IMR-90 (cell line): Measurements from ENCODE around the gene CA9. TPM values are rescaled to one million over a fixed set of nuclear protein-coding genes. Genes with fewer than 3 reads are reported as not detected.

ENCODE experiments used
- ATAC-seq: fragments of 200-7000 bp; cut with Tn5 transposase; 2 replicates; pipeline ENCODE4 v1.9.1; 2020; ENCODE audit warnings: low read depth, mild to moderate bottlenecking, moderate library complexity
- BruUV-seq: library from RNA; stranded (reverse); fragments of 400-500 nt; replicated peaks from 2 replicates; lab custom pipeline; 2021; lab: Mats Ljungman, UMichigan
- CTCF ChIA-PET: fragments of 300-600 bp; formaldehyde crosslinking; extraction: SDS; loops from one replicate; lab custom pipeline; 2021; ENCODE audit warnings: antibody characterized with exemption; lab: Yijun Ruan, JAX
- POLR2A ChIA-PET: fragments of 300-600 bp; sonication (Branson Sonifier 250); formaldehyde crosslinking; loops from one replicate; lab custom pipeline; 2022; ENCODE audit warnings: antibody characterized with exemption; ENCODE audit not compliant: unreplicated experiment; lab: Charles Lee
- DNase-seq: peaks from one replicate; pipeline ENCODE4 v3.0.0; 2013
- H2AFZ ChIP-seq: replicated peaks from 2 replicates; pipeline ENCODE3; 2013; ENCODE audit warnings: low read length, mild to moderate bottlenecking; ENCODE audit not compliant: poor library complexity
- H2AK5ac ChIP-seq: 2 replicates; pipeline ENCODE4 v1.6.1; 2013; ENCODE audit warnings: low read depth, low read length, inconsistent platforms
- H2AK9ac ChIP-seq: replicated peaks from 2 replicates; pipeline ENCODE3; 2013; ENCODE audit warnings: mild to moderate bottlenecking, low read depth, low read length, moderate library complexity; ENCODE audit not compliant: poor library complexity
- H2BK120ac ChIP-seq: 2 replicates; pipeline ENCODE4 v1.6.1; 2013; ENCODE audit warnings: low read depth, low read length, inconsistent platforms
- H2BK15ac ChIP-seq: 3 replicates; pipeline ENCODE4 v1.6.1; 2013; ENCODE audit warnings: low read depth, low read length, inconsistent platforms
- H2BK20ac ChIP-seq: 2 replicates; pipeline ENCODE4 v1.6.1; 2013; ENCODE audit warnings: low read depth, mild to moderate bottlenecking, inconsistent platforms, low read length, moderate library complexity
- H2BK5ac ChIP-seq: 2 replicates; pipeline ENCODE4 v1.6.1; 2013; ENCODE audit warnings: mild to moderate bottlenecking, low read depth, low read length, inconsistent platforms; ENCODE audit not compliant: poor library complexity, severe bottlenecking
- H3K14ac ChIP-seq: replicated peaks from 2 replicates; pipeline ENCODE4 v1.6.1; 2013; ENCODE audit warnings: low read depth, low read length, inconsistent platforms
- H3K18ac ChIP-seq: 2 replicates; pipeline ENCODE4 v1.6.1; 2013; ENCODE audit warnings: low read depth, low read length, control low read depth
- H3K23ac ChIP-seq: 2 replicates; pipeline ENCODE4 v1.6.1; 2013; ENCODE audit warnings: low read depth, low read length, inconsistent platforms
- H3K27ac ChIP-seq: 2 replicates; pipeline ENCODE4 v1.5.1; 2013; ENCODE audit warnings: mild to moderate bottlenecking, control low read depth, low read length; ENCODE audit not compliant: insufficient read depth
- H3K27me3 ChIP-seq: 2 replicates; pipeline ENCODE4 v1.6.1; 2013; ENCODE audit warnings: low read length; ENCODE audit not compliant: control insufficient read depth, insufficient read depth
- H3K36me3 ChIP-seq: 2 replicates; pipeline ENCODE4 v1.6.1; 2013; ENCODE audit warnings: low read length, mixed read lengths; ENCODE audit not compliant: control insufficient read depth, insufficient read depth
- H3K4ac ChIP-seq: 2 replicates; pipeline ENCODE4 v1.6.1; 2013; ENCODE audit warnings: low read depth, low read length, inconsistent platforms
- H3K4me1 ChIP-seq: 2 replicates; pipeline ENCODE4 v1.6.1; 2013; ENCODE audit warnings: low read length, mixed read lengths; ENCODE audit not compliant: control insufficient read depth, insufficient read depth
- H3K4me2 ChIP-seq: 2 replicates; pipeline ENCODE4 v1.6.1; 2013; ENCODE audit warnings: low read depth, mild to moderate bottlenecking, control low read depth, low read length, moderate library complexity
- H3K4me3 ChIP-seq: 2 replicates; pipeline ENCODE4 v1.5.1; 2013; ENCODE audit warnings: low read depth, mild to moderate bottlenecking, control low read depth, low read length, moderate library complexity; ENCODE audit not compliant: insufficient read depth
- H3K56ac ChIP-seq: 2 replicates; pipeline ENCODE4 v1.6.1; 2013; ENCODE audit warnings: low read length, inconsistent platforms; ENCODE audit not compliant: insufficient read depth; ENCODE audit errors: extremely low read depth
- H3K79me1 ChIP-seq, 2 experiments: 2 replicates each; pipeline ENCODE4 v1.6.1; 2013; ENCODE audit warnings: low read length in 2 of 2, inconsistent platforms in 1 of 2, low read depth in 1 of 2
- H3K9ac ChIP-seq: 2 replicates; pipeline ENCODE4 v1.6.1; 2013; ENCODE audit warnings: low read depth, low read length, control low read depth
- H3K9me1 ChIP-seq: 2 replicates; pipeline ENCODE4 v1.6.1; 2013; ENCODE audit warnings: low read length, inconsistent platforms; ENCODE audit not compliant: insufficient read depth
- H3K9me3 ChIP-seq: 2 replicates; pipeline ENCODE4 v1.6.1; 2013; ENCODE audit warnings: low read length; ENCODE audit not compliant: control insufficient read depth, insufficient read depth
- H4K20me1 ChIP-seq: 2 replicates; pipeline ENCODE4 v1.6.1; 2013; ENCODE audit warnings: low read length, inconsistent platforms; ENCODE audit not compliant: insufficient read depth
- H4K5ac ChIP-seq: 2 replicates; pipeline ENCODE4 v1.6.1; 2013; ENCODE audit warnings: mild to moderate bottlenecking, low read depth, low read length, control low read depth
- H4K8ac ChIP-seq, 2 experiments: 2 replicates each; pipeline ENCODE4 v1.6.1; 2013; ENCODE audit warnings: low read depth in 2 of 2, low read length in 2 of 2, control low read depth in 1 of 2, inconsistent platforms in 1 of 2
- H4K91ac ChIP-seq: 2 replicates; pipeline ENCODE4 v1.6.1; 2013; ENCODE audit warnings: low read depth, low read length, inconsistent platforms; ENCODE audit not compliant: insufficient read depth
- CEBPB ChIP-seq: IDR thresholded peaks from 2 replicates; pipeline ENCODE4 v1.6.1; 2012; ENCODE audit warnings: low read depth, low read length, improper control_type of control experiment
- CHD1 ChIP-seq: IDR thresholded peaks from 2 replicates; pipeline ENCODE4 v1.6.1; 2012; ENCODE audit warnings: low read depth, low read length, improper control_type of control experiment
- CTCF ChIP-seq: conservative IDR thresholded peaks from 2 replicates; pipeline ENCODE4 v1.5.1; 2012; ENCODE audit warnings: mild to moderate bottlenecking, low read depth, low read length, improper control_type of control experiment
- MAZ ChIP-seq: IDR thresholded peaks from 2 replicates; pipeline ENCODE4 v1.6.1; 2012; ENCODE audit warnings: low read depth, mild to moderate bottlenecking, low read length, improper control_type of control experiment, moderate library complexity, borderline replicate concordance
- RAD21 ChIP-seq: IDR thresholded peaks from 2 replicates; pipeline ENCODE4 v1.6.1; 2012; ENCODE audit warnings: low read length, improper control_type of control experiment
- RFX5 ChIP-seq: IDR thresholded peaks from 2 replicates; pipeline ENCODE4 v1.8.0; 2012; ENCODE audit warnings: low read depth, mild to moderate bottlenecking, low read length, moderate library complexity
- WGBS, 2 experiments: methylation state at CpG; one replicate each; pipeline versions ENCODE4 v1.1.5 to v1.1.7; 2013; ENCODE audit warnings: missing lambda C conversion rate in 2 of 2; ENCODE audit not compliant: insufficient read length in 1 of 2; ENCODE audit errors: extremely low coverage in 2 of 2; 5-methylcytosine and 5-hydroxymethylcytosine counted together
- dilution Hi-C: fragments of 300-500 bp; cut with HindIII; formaldehyde crosslinking; loops from one replicate; pipeline ENCODE4 v1.14.3; 2018; ENCODE audit warnings: low sequenced_read_pairs; ENCODE audit not compliant: unreplicated experiment
- in situ Hi-C: fragments of 300-500 bp; cut with MboI; formaldehyde crosslinking; loops from 3 replicates; pipeline ENCODE4 v1.14.3; 2019; ENCODE audit warnings: low sequenced_read_pairs, inconsistent platforms, mixed read lengths
- intact Hi-C: fragments of 100-400 bp; cut with micrococcal nuclease; formaldehyde crosslinking; loops from 2 replicates; pipeline ENCODE4 v1.10.0; 2022
- polyA plus RNA-seq, 3 experiments: library from polyadenylated mRNA; depleted of rRNA; stranded (reverse); fragments of >200 nt; gene quantifications; 2 replicates each; pipeline ENCODE4 v1.2.3, GENCODE V29; 2012; ENCODE audit warnings: low replicate concordance in 1 of 3
- total RNA-seq: library from RNA; depleted of rRNA; stranded (reverse); fragments of >200 nt; gene quantifications from 2 replicates; pipeline ENCODE4 v1.2.3, GENCODE V29; 2012
- TF ChIP-seq, protein P1 (sequence below): fragments of 150-350 bp; IDR thresholded peaks from 2 replicates; pipeline ENCODE4 v1.6.1; 2016; ENCODE audit warnings: low read depth, mild to moderate bottlenecking, low read length, moderate library complexity, borderline replicate concordance

CA9 gene
- total and polyA plus RNA-seq, 2 of the 4 experiments (the other 2 are of a cell fraction): 0.54 to 3.9 TPM

- dilution Hi-C loops: no loop called here
- no peaks in the 10 kb centered on the region for H3K27me3 ChIP-seq
- H3K4me3 ChIP-seq: no peak overlapping the region
- peak overlapping the region; percentile 43; the same call in 1 of the 3 replicates for H2BK15ac ChIP-seq
- 93% methylated on average over 2 of the region's 8 CpGs; no CpG with 5 or more reads in 1 of the 2 experiments for WGBS, 2 experiments
- peak overlapping the region; percentile 18; the same call in 1 of the 2 replicates for H4K91ac ChIP-seq
- no peak overlapping the region for H2AFZ ChIP-seq
- H3K14ac ChIP-seq: peak overlapping the region; percentile 12; the same call in 1 of the 2 replicates
- H3K4me2 ChIP-seq: no peak overlapping the region
- H3K9me1 ChIP-seq: peaks cover 47% of the 10 kb centered on the region
- H4K20me1 ChIP-seq: peaks cover 50% of the 10 kb centered on the region
- H2AK5ac ChIP-seq: peak overlapping the region; percentile 36; the same call in 1 of the 2 replicates
- TF ChIP-seq CHD1 (no peak), RAD21 (no peak), RFX5 (no peak), CEBPB (no peak), MAZ (no peak), CTCF (no peak)
- TF ChIP-seq, protein P1, sequence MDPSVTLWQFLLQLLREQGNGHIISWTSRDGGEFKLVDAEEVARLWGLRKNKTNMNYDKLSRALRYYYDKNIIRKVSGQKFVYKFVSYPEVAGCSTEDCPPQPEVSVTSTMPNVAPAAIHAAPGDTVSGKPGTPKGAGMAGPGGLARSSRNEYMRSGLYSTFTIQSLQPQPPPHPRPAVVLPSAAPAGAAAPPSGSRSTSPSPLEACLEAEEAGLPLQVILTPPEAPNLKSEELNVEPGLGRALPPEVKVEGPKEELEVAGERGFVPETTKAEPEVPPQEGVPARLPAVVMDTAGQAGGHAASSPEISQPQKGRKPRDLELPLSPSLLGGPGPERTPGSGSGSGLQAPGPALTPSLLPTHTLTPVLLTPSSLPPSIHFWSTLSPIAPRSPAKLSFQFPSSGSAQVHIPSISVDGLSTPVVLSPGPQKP: no peak
- no peak overlapping the region for H3K23ac ChIP-seq
- no peaks in the 10 kb centered on the region for H3K9me3 ChIP-seq
- H2BK5ac ChIP-seq: peak overlapping the region; percentile 49
- H3K56ac ChIP-seq: no peak overlapping the region
- H2BK20ac ChIP-seq: peak overlapping the region; percentile 57; the same call in 1 of the 2 replicates
- H3K4me1 ChIP-seq: peaks cover 43% of the 10 kb centered on the region
- peak overlapping the region; percentile 30 for H3K4ac ChIP-seq
- no peak overlapping the region for H3K18ac ChIP-seq
- CTCF ChIA-PET: interaction anchor here (1.6 kb wide), 1 partner anchor 19 kb away, joined by 8 read pairs; no protein-coding TSS in a partner anchor
- BruUV-seq: no TSS peak
- in situ Hi-C loops: no loop called here
- H4K8ac ChIP-seq: no peak overlapping the region
- no peak overlapping the region for H3K27ac ChIP-seq
- H3K79me1 ChIP-seq: peaks cover 13 to 48% of the 10 kb centered on the region in 2 experiments
- no peak for DNase-seq
- H3K36me3 ChIP-seq: peaks cover 35% of the 10 kb centered on the region
- H2BK120ac ChIP-seq: 0 out of 2 replicates have a peak overlapping the region, but pooled peaks have one; percentile 20
- no peak overlapping the region for H3K9ac ChIP-seq
- ATAC-seq: peak; percentile 9
- intact Hi-C loops: loop anchor here (1.0 to 10.0 kb wide), 3 partner anchors 11 to 75 kb away; partner anchors contain the start of genes ARHGEF39 and TESK1
- POLR2A ChIA-PET: interaction anchor here (1.0 to 2.7 kb wide), 4 partner anchors 10 to 49 kb away, joined by 4 to 25 read pairs (median 10); partner anchors contain the start of gene TPM2
- H2AK9ac ChIP-seq: peak overlapping the region; percentile 60
- H4K5ac ChIP-seq: no peak overlapping the region; the same call in 1 of the 2 replicates
Observed at GRCh38 chr9:35679766-35680330, 6.1 kb downstream of the CA9 start.
